ENCODE measurements around the gene MPHOSPH6.

MPHOSPH6 gene

GRCh38 chr16:82203198-82203597 lies 33.2 kb upstream of the MPHOSPH6 start:
- TF ChIP-seq OSR1 (CRISPR knock-in tag; IDR thresholded peaks at IDR 0.05) = no peak
- TF ChIP-seq RARB (CRISPR knock-in tag; IDR thresholded peaks at IDR 0.05) = no peak
- no peak for TF ChIP-seq ZNF8 (CRISPR knock-in tag; IDR thresholded peaks at IDR 0.05)
- TF ChIP-seq TOX (CRISPR knock-in tag; IDR thresholded peaks at IDR 0.05; ENCODE audit: borderline replicate concordance) = no peak
- TF ChIP-seq ZNF70 (CRISPR knock-in tag; IDR thresholded peaks at IDR 0.05) = no peak
- TF ChIP-seq BACH2 (CRISPR knock-in tag; IDR thresholded peaks at IDR 0.05; ENCODE audit: borderline replicate concordance) = no peak
- TF ChIP-seq ZFP3 (CRISPR knock-in tag; IDR thresholded peaks at IDR 0.05) = no peak
- TF ChIP-seq CREB5 (CRISPR knock-in tag; IDR thresholded peaks at IDR 0.05; ENCODE audit: low read depth) = no peak
- TF ChIP-seq ZC3H10 (CRISPR knock-in tag; IDR thresholded peaks at IDR 0.05) = no peak
- TF ChIP-seq TCF4 (CRISPR knock-in tag; IDR thresholded peaks at IDR 0.05; ENCODE audit: borderline replicate concordance) = no peak
- ATAC-seq = no peak

- TF ChIP-seq CREB5 (CRISPR knock-in tag; IDR thresholded peaks at IDR 0.05; ENCODE audit: low read depth) = no peak
- no peak for TF ChIP-seq CSRNP3 (CRISPR knock-in tag; IDR thresholded peaks at IDR 0.05)
- no peak for TF ChIP-seq ZFP30 (CRISPR knock-in tag; IDR thresholded peaks at IDR 0.05)
- TF ChIP-seq POU6F1 (CRISPR knock-in tag; IDR thresholded peaks at IDR 0.05; ENCODE audit: borderline replicate concordance, low read depth) = no peak
- no peak for TF ChIP-seq TOX (CRISPR knock-in tag; IDR thresholded peaks at IDR 0.05; ENCODE audit: borderline replicate concordance)
- no peak for TF ChIP-seq TSHZ2 (CRISPR knock-in tag; IDR thresholded peaks at IDR 0.05)
- TF ChIP-seq ISL1 (CRISPR knock-in tag; IDR thresholded peaks at IDR 0.05) = no peak
- TF ChIP-seq GLIS3 (CRISPR knock-in tag; IDR thresholded peaks at IDR 0.05) = no peak
- TF ChIP-seq ARNTL (CRISPR knock-in tag; IDR thresholded peaks at IDR 0.05; ENCODE audit: borderline replicate concordance, low read depth) = no peak
- no peak for TF ChIP-seq TCF4 (CRISPR knock-in tag; IDR thresholded peaks at IDR 0.05; ENCODE audit: borderline replicate concordance)
- no peak for ATAC-seq
Measured at GRCh38 chr16:82201926-82202325, 31.9 kb upstream of the MPHOSPH6 start.

- TF ChIP-seq CSRNP3 (CRISPR knock-in tag; IDR thresholded peaks at IDR 0.05) = no peak
- no peak for TF ChIP-seq ARNTL (CRISPR knock-in tag; IDR thresholded peaks at IDR 0.05; ENCODE audit: borderline replicate concordance, low read depth)
- TF ChIP-seq ZFP3 (CRISPR knock-in tag; IDR thresholded peaks at IDR 0.05) = no peak
- TF ChIP-seq PPARA (CRISPR knock-in tag; IDR thresholded peaks at IDR 0.05; ENCODE audit: borderline replicate concordance) = no peak
- no peak for TF ChIP-seq TSHZ2 (CRISPR knock-in tag; IDR thresholded peaks at IDR 0.05)
- no peak for TF ChIP-seq CREB5 (CRISPR knock-in tag; IDR thresholded peaks at IDR 0.05; ENCODE audit: low read depth)
- no peak for TF ChIP-seq GLIS3 (CRISPR knock-in tag; IDR thresholded peaks at IDR 0.05)
- TF ChIP-seq TOX (CRISPR knock-in tag; IDR thresholded peaks at IDR 0.05; ENCODE audit: borderline replicate concordance) = no peak
- TF ChIP-seq SNAI2 (CRISPR knock-in tag; IDR thresholded peaks at IDR 0.05) = no peak
- no peak for TF ChIP-seq ZNF70 (CRISPR knock-in tag; IDR thresholded peaks at IDR 0.05)
- TF ChIP-seq BACH2 (CRISPR knock-in tag; IDR thresholded peaks at IDR 0.05; ENCODE audit: borderline replicate concordance) = no peak
- TF ChIP-seq CSDC2 (CRISPR knock-in tag; IDR thresholded peaks at IDR 0.05) = no peak
- TF ChIP-seq ZNF8 (CRISPR knock-in tag; IDR thresholded peaks at IDR 0.05) = no peak
- no peak for TF ChIP-seq ISL1 (CRISPR knock-in tag; IDR thresholded peaks at IDR 0.05)
- TF ChIP-seq ZFP30 (CRISPR knock-in tag; IDR thresholded peaks at IDR 0.05) = no peak
- ATAC-seq = no peak
Measured at GRCh38 chr16:82201351-82201750, 31.3 kb upstream of the MPHOSPH6 start.
